CD4-positive, alpha-beta T cell treated with Interleukin-1 beta for 1 hour (primary cell): ENCODE results near the gene ANKRD6.
A peak's percentile ranks its signal among the peaks of the same experiment; 100 is the strongest.
"Not testable (repeated sequence)": the region's sequence is repeated elsewhere in the genome, so short reads cannot be mapped to it uniquely, and the experiment has no call there.

Experiments used
- DNase-seq, 2 donors: peaks; one replicate each; pipeline ENCODE4 v3.0.0-alpha.2; 2020 to 2022

Gene ANKRD6

GRCh38 chr6:89610149-89610642, 177.2 kb downstream of the ANKRD6 start:
- DNase-seq = peak; percentile 70 to 77

GRCh38 chr6:89611666-89612065, 178.7 kb downstream of the ANKRD6 start:
- DNase-seq = no peak

- no peak for DNase-seq
Measured at GRCh38 chr6:89612121-89612520, 179.2 kb downstream of the ANKRD6 start.

GRCh38 chr6:89613790-89614189, 180.8 kb downstream of the ANKRD6 start:
- DNase-seq = no peak

GRCh38 chr6:89615882-89616281, 182.9 kb downstream of the ANKRD6 start:
- DNase-seq = no peak

GRCh38 chr6:89616531-89616930, 183.6 kb downstream of the ANKRD6 start:
- no peak for DNase-seq

GRCh38 chr6:89618026-89618425, 185.1 kb downstream of the ANKRD6 start:
- no peak for DNase-seq

- no peak for DNase-seq
Measured at GRCh38 chr6:89619567-89619966, 186.6 kb downstream of the ANKRD6 start.

GRCh38 chr6:89623749-89624148, 190.8 kb downstream of the ANKRD6 start:
- no peak for DNase-seq

GRCh38 chr6:89630488-89630887, 197.5 kb downstream of the ANKRD6 start:
- DNase-seq = no peak

- not testable (repeated sequence) for DNase-seq
Measured at GRCh38 chr6:89636412-89636811, 203.5 kb downstream of the ANKRD6 start.

GRCh38 chr6:89637960-89638319, 205.0 kb downstream of the ANKRD6 start:
- DNase-seq = no peak

- peak; percentile 89 for DNase-seq
Measured at GRCh38 chr6:89638320-89639195, 205.6 kb downstream of the ANKRD6 start, which contains the start of gene LYRM2. LYRM2 (minus strand) TSS chr6:89638747; CDS start chr6:89638716, 31 bp downstream.

- no peak for DNase-seq
Measured at GRCh38 chr6:89640804-89641203, 207.9 kb downstream of the ANKRD6 start.

GRCh38 chr6:89641581-89641980, 208.6 kb downstream of the ANKRD6 start:
- not testable (repeated sequence) for DNase-seq

GRCh38 chr6:89642956-89643355, 210.0 kb downstream of the ANKRD6 start:
- no peak for DNase-seq

GRCh38 chr6:89643406-89643805, 210.5 kb downstream of the ANKRD6 start:
- DNase-seq = no peak

GRCh38 chr6:89644864-89645263, 211.9 kb downstream of the ANKRD6 start:
- DNase-seq = no peak

GRCh38 chr6:89649682-89650081, 216.7 kb downstream of the ANKRD6 start:
- no peak for DNase-seq

GRCh38 chr6:89650579-89650978, 217.6 kb downstream of the ANKRD6 start:
- DNase-seq = no peak

- DNase-seq = no peak
Measured at GRCh38 chr6:89655122-89655521, 222.2 kb downstream of the ANKRD6 start.

- DNase-seq = no peak
Measured at GRCh38 chr6:89657445-89658158, 224.7 kb downstream of the ANKRD6 start.

GRCh38 chr6:89660981-89661380, 228.0 kb downstream of the ANKRD6 start:
- no peak for DNase-seq

GRCh38 chr6:89661559-89661958, 228.6 kb downstream of the ANKRD6 start:
- no peak for DNase-seq
